ENCODE results near the gene KDM2B. TPM values are rescaled to one million over a fixed set of nuclear protein-coding genes. Genes with fewer than 3 reads are reported as not detected.

Gene KDM2B
- polyA plus RNA-seq, 1 donor from 2014 or later = 85.5 TPM

- no peaks in the 10 kb centered on the region for H3K36me3 ChIP-seq (ENCODE audit: insufficient read depth, low read length)
- no peak overlapping the region for H2AFZ ChIP-seq (ENCODE audit: low read depth, low read length)
- H3K4me2 ChIP-seq (ENCODE audit: low read length) = no peak overlapping the region
- H3K4me3 ChIP-seq (ENCODE audit: low read length) = no peak overlapping the region
- no peaks in the 10 kb centered on the region for H3K27me3 ChIP-seq (ENCODE audit: insufficient read depth, low read depth, low read length)
- H3K9me3 ChIP-seq (ENCODE audit: low read length) = no peaks in the 10 kb centered on the region
- no peak overlapping the region for H3K9ac ChIP-seq (ENCODE audit: low read length)
- H3K9me2 ChIP-seq (ENCODE audit: insufficient read depth, low read length) = no peaks in the 10 kb centered on the region
- H3F3A ChIP-seq (ENCODE audit: insufficient read depth, low read length, poor library complexity, severe bottlenecking) = no peaks in the 10 kb centered on the region
- H4K20me1 ChIP-seq (ENCODE audit: insufficient read depth) = no peaks in the 10 kb centered on the region
- no peak overlapping the region for H3K27ac ChIP-seq (ENCODE audit: low read length)
- TF ChIP-seq EP300 (conservative IDR thresholded peaks at IDR 0.05; ENCODE audit: poor library complexity, severe bottlenecking) (no peak), SMC3 (conservative IDR thresholded peaks at IDR 0.05; ENCODE audit: poor library complexity) (no peak), RAD21 (conservative IDR thresholded peaks at IDR 0.05) (no peak), POLR2AphosphoS5 (IDR thresholded peaks at IDR 0.05) (no peak), EZH2 (IDR thresholded peaks at IDR 0.05; ENCODE audit: borderline replicate concordance, insufficient read depth, low read length, poor library complexity, severe bottlenecking) (no peak), REST (IDR thresholded peaks at IDR 0.05; ENCODE audit: borderline replicate concordance) (no peak), TAF1 (IDR thresholded peaks at IDR 0.05; ENCODE audit: low read depth) (no peak), CTCF (IDR thresholded peaks at IDR 0.05; ENCODE audit: poor library complexity, severe bottlenecking) (no peak), MXI1 (conservative IDR thresholded peaks at IDR 0.05; ENCODE audit: poor library complexity, severe bottlenecking) (no peak)
- no peaks in the 10 kb centered on the region for H3K79me2 ChIP-seq (replicated peaks; ENCODE audit: insufficient read depth, low read length)
These were observed 160.7 kb downstream of the KDM2B start for GRCh38 chr12:121420109-121420508.

GRCh38 chr12:121417847-121418246 is 163.0 kb downstream of the KDM2B start:
- H2AFZ ChIP-seq (ENCODE audit: low read depth, low read length) = no peak overlapping the region
- no peak overlapping the region for H3K9ac ChIP-seq (ENCODE audit: low read length)
- no peak overlapping the region for H3K27ac ChIP-seq (ENCODE audit: low read length)
- no peak overlapping the region for H3K4me2 ChIP-seq (ENCODE audit: low read length)
- no peak for TF ChIP-seq RAD21 (conservative IDR thresholded peaks at IDR 0.05)
- TF ChIP-seq SMC3 (conservative IDR thresholded peaks at IDR 0.05; ENCODE audit: poor library complexity) = no peak
- TF ChIP-seq POLR2AphosphoS5 (IDR thresholded peaks at IDR 0.05) = no peak
- TF ChIP-seq TAF1 (IDR thresholded peaks at IDR 0.05; ENCODE audit: low read depth) = no peak
- no peak for TF ChIP-seq MXI1 (conservative IDR thresholded peaks at IDR 0.05; ENCODE audit: poor library complexity, severe bottlenecking)
- no peak for TF ChIP-seq EP300 (conservative IDR thresholded peaks at IDR 0.05; ENCODE audit: poor library complexity, severe bottlenecking)
- TF ChIP-seq CTCF (IDR thresholded peaks at IDR 0.05; ENCODE audit: poor library complexity, severe bottlenecking) = no peak
- H3F3A ChIP-seq (ENCODE audit: insufficient read depth, low read length, poor library complexity, severe bottlenecking) = no peaks in the 10 kb centered on the region
- no peaks in the 10 kb centered on the region for H3K36me3 ChIP-seq (ENCODE audit: insufficient read depth, low read length)
- no peak overlapping the region for H3K4me3 ChIP-seq (ENCODE audit: low read length)
- no peaks in the 10 kb centered on the region for H4K20me1 ChIP-seq (ENCODE audit: insufficient read depth)
- no peaks in the 10 kb centered on the region for H3K9me2 ChIP-seq (ENCODE audit: insufficient read depth, low read length)
- no peaks in the 10 kb centered on the region for H3K9me3 ChIP-seq (ENCODE audit: low read length)
- no peaks in the 10 kb centered on the region for H3K79me2 ChIP-seq (replicated peaks; ENCODE audit: insufficient read depth, low read length)
- no peaks in the 10 kb centered on the region for H3K27me3 ChIP-seq (ENCODE audit: insufficient read depth, low read depth, low read length)
